ENCODE measurements around the gene ZC3H15.
"Not testable (repeated sequence)": the region's sequence is repeated elsewhere in the genome, so short reads cannot be mapped to it uniquely, and the experiment has no call there.

Gene ZC3H15

DNA sequence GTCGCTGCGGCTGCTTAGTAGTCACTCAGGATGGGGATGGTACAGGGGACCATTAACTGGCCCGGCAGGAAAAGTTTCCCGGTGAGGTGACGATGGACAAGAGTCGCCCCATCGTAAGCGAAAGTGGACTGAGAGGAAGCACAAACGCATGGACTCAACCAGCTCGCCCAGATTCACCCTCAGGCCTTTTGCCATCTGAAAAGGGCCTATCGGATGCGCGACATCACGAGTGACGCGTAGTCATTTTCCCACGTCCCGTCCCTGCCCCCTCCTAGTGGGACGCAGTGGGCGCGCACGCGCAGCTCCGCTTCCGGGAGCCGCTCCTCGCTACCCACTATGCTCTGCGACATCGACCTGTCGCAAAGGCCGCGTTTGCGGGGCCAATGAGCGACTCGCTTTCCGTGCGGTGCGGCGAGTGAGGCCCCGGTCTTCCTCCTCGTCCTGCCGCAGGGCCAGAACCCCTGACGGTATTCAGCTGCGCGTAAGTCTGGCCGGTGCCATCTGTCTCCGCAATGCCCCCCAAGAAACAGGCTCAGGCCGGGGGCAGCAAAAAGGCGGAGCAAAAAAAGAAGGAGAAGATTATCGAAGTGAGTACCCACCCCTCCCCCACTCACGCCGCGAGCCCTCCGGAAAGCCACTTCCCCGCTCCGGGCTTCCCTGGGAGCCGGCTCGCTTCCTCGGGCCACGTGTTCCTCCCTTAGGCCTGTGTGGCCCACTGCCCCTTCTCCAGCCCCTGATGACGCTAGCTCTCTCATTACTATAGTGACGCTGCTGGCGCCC is at the start of gene ZC3H15:
ZC3H15 (plus strand) TSS at position 390 of the 780 bp plus-strand sequence; CDS start at position 513, 123 bp downstream.
- Histone ChIP-seq H3K27me3 (ENCODE audit: control insufficient read depth, insufficient read depth, low read length) (no peaks in the 10 kb centered on the region), H3K9ac (ENCODE audit: low read depth, low read length) (peak within 1 kb of the TSS; percentile 92), H3K9me3 (ENCODE audit: control insufficient read depth, insufficient read depth, low read length) (no peaks in the 10 kb centered on the region), H3K4me1 (ENCODE audit: control insufficient read depth, insufficient read depth, low read length) (no peaks in the 10 kb centered on the region), H3K4me3 (ENCODE audit: low read depth, low read length) (peak within 1 kb of the TSS; percentile 93), H3K36me3 (ENCODE audit: control insufficient read depth, insufficient read depth, low read length) (no peaks in the 10 kb centered on the region)

GRCh38 chr2:186437719-186438118 is 48.3 kb upstream of the ZC3H15 start:
- Histone ChIP-seq H3K36me3 (ENCODE audit: control insufficient read depth, insufficient read depth, low read length) (no peaks in the 10 kb centered on the region), H3K27me3 (ENCODE audit: control insufficient read depth, insufficient read depth, low read length) (no peaks in the 10 kb centered on the region), H3K9me3 (ENCODE audit: control insufficient read depth, insufficient read depth, low read length) (peaks cover 7% of the 10 kb centered on the region), H3K4me3 (ENCODE audit: low read depth, low read length) (no peak overlapping the region), H3K9ac (ENCODE audit: low read depth, low read length) (no peak overlapping the region), H3K4me1 (ENCODE audit: control insufficient read depth, insufficient read depth, low read length) (no peaks in the 10 kb centered on the region)

DNA sequence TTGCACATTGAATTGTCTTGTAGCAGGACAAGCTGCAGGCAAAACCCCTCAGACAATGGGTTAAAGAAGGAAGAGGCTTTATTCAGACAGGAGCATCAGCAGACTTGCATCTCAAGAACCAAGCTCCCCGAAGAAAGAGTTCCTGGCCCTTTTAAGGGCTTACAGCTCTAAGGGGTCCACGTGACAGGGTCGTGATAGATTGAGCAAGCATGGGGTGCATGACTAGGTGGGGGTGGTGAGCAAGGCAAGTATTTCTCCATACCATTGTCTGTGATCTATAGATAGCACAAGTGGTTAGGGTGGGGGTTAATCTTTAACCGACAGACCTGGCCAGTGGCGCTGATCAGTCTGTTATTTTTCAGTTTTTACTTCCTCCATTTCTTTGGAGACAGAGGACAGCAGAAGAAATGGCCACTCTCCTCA is 46.4 kb upstream of the ZC3H15 start:
- H3K4me3 ChIP-seq (ENCODE audit: low read depth, low read length); H3K9ac ChIP-seq (ENCODE audit: low read depth, low read length); H3K9me3 ChIP-seq (ENCODE audit: control insufficient read depth, insufficient read depth, low read length); H3K27me3 ChIP-seq (ENCODE audit: control insufficient read depth, insufficient read depth, low read length); H3K36me3 ChIP-seq (ENCODE audit: control insufficient read depth, insufficient read depth, low read length); H3K4me1 ChIP-seq (ENCODE audit: control insufficient read depth, insufficient read depth, low read length): not testable (repeated sequence)

DNA sequence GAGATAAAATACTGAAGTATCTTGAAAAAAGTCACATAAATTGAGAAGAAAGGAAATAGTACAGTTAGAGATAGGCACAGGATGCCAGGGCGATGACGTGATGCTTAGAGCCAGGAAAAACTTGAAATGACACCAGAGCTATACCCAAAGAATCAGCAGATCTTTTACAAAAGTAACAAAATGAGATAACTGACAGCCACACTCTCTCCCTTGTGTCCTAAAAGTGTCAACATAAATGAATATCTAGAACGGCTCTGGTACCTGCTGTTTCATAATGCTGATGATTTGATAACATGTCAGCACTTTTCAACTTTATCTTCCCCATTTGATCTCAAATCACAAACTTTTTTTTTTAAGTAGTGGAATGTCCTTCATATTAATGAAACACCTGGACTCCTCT is 45.6 kb upstream of the ZC3H15 start:
- no peak overlapping the region for H3K9ac ChIP-seq (ENCODE audit: low read depth, low read length)
- peaks cover 7% of the 10 kb centered on the region for H3K9me3 ChIP-seq (ENCODE audit: control insufficient read depth, insufficient read depth, low read length)
- H3K27me3 ChIP-seq (ENCODE audit: control insufficient read depth, insufficient read depth, low read length), result no peaks in the 10 kb centered on the region
- H3K4me3 ChIP-seq (ENCODE audit: low read depth, low read length), result no peak overlapping the region
- no peaks in the 10 kb centered on the region for H3K4me1 ChIP-seq (ENCODE audit: control insufficient read depth, insufficient read depth, low read length)
- H3K36me3 ChIP-seq (ENCODE audit: control insufficient read depth, insufficient read depth, low read length), result no peaks in the 10 kb centered on the region

- H3K4me3 ChIP-seq (ENCODE audit: low read depth, low read length), result no peak overlapping the region
- no peaks in the 10 kb centered on the region for H3K36me3 ChIP-seq (ENCODE audit: control insufficient read depth, insufficient read depth, low read length)
- no peak overlapping the region for H3K9ac ChIP-seq (ENCODE audit: low read depth, low read length)
- no peaks in the 10 kb centered on the region for H3K27me3 ChIP-seq (ENCODE audit: control insufficient read depth, insufficient read depth, low read length)
- H3K9me3 ChIP-seq (ENCODE audit: control insufficient read depth, insufficient read depth, low read length), result peaks cover 5% of the 10 kb centered on the region
- H3K4me1 ChIP-seq (ENCODE audit: control insufficient read depth, insufficient read depth, low read length), result no peaks in the 10 kb centered on the region
These were observed 43.2 kb upstream of the ZC3H15 start for GRCh38 chr2:186442885-186443284.

GRCh38 chr2:186443851-186444250 is 42.2 kb upstream of the ZC3H15 start:
- no peaks in the 10 kb centered on the region for H3K36me3 ChIP-seq (ENCODE audit: control insufficient read depth, insufficient read depth, low read length)
- no peak overlapping the region for H3K9ac ChIP-seq (ENCODE audit: low read depth, low read length)
- H3K4me1 ChIP-seq (ENCODE audit: control insufficient read depth, insufficient read depth, low read length), result no peaks in the 10 kb centered on the region
- H3K4me3 ChIP-seq (ENCODE audit: low read depth, low read length), result no peak overlapping the region
- H3K27me3 ChIP-seq (ENCODE audit: control insufficient read depth, insufficient read depth, low read length), result no peaks in the 10 kb centered on the region
- no peaks in the 10 kb centered on the region for H3K9me3 ChIP-seq (ENCODE audit: control insufficient read depth, insufficient read depth, low read length)

DNA sequence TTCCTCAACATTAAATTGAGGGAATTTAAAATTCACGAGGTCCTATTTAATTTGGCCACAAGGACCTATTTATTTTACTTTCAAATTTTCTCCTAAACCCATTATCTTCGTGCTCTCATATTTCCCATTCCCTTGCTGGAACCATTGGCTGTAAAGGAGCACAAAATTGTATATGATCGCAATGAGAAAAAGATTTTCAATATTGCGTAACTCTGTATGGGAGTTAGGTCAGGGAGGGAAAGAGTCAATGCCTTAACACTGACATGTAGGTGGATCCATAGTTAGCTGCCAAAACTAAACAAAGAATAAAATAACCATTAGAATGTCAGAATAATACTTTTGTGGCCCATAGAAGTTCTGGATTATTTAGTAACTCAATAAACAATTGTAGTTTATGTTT is 40.6 kb upstream of the ZC3H15 start:
- Histone ChIP-seq H3K9ac (ENCODE audit: low read depth, low read length) (no peak overlapping the region), H3K36me3 (ENCODE audit: control insufficient read depth, insufficient read depth, low read length) (no peaks in the 10 kb centered on the region), H3K27me3 (ENCODE audit: control insufficient read depth, insufficient read depth, low read length) (no peaks in the 10 kb centered on the region), H3K4me3 (ENCODE audit: low read depth, low read length) (no peak overlapping the region), H3K9me3 (ENCODE audit: control insufficient read depth, insufficient read depth, low read length) (no peaks in the 10 kb centered on the region), H3K4me1 (ENCODE audit: control insufficient read depth, insufficient read depth, low read length) (no peaks in the 10 kb centered on the region)

GRCh38 chr2:186455613-186456012 is 30.4 kb upstream of the ZC3H15 start:
- no peaks in the 10 kb centered on the region for H3K9me3 ChIP-seq (ENCODE audit: control insufficient read depth, insufficient read depth, low read length)
- H3K4me3 ChIP-seq (ENCODE audit: low read depth, low read length), result no peak overlapping the region
- no peaks in the 10 kb centered on the region for H3K27me3 ChIP-seq (ENCODE audit: control insufficient read depth, insufficient read depth, low read length)
- no peak overlapping the region for H3K9ac ChIP-seq (ENCODE audit: low read depth, low read length)
- no peaks in the 10 kb centered on the region for H3K36me3 ChIP-seq (ENCODE audit: control insufficient read depth, insufficient read depth, low read length)
- H3K4me1 ChIP-seq (ENCODE audit: control insufficient read depth, insufficient read depth, low read length), result no peaks in the 10 kb centered on the region

- H3K4me1 ChIP-seq (ENCODE audit: control insufficient read depth, insufficient read depth, low read length), result no peaks in the 10 kb centered on the region
- H3K27me3 ChIP-seq (ENCODE audit: control insufficient read depth, insufficient read depth, low read length), result no peaks in the 10 kb centered on the region
- no peak overlapping the region for H3K4me3 ChIP-seq (ENCODE audit: low read depth, low read length)
- H3K9me3 ChIP-seq (ENCODE audit: control insufficient read depth, insufficient read depth, low read length), result no peaks in the 10 kb centered on the region
- no peaks in the 10 kb centered on the region for H3K36me3 ChIP-seq (ENCODE audit: control insufficient read depth, insufficient read depth, low read length)
- no peak overlapping the region for H3K9ac ChIP-seq (ENCODE audit: low read depth, low read length)
These were observed 29.1 kb upstream of the ZC3H15 start for GRCh38 chr2:186456941-186457340.

DNA sequence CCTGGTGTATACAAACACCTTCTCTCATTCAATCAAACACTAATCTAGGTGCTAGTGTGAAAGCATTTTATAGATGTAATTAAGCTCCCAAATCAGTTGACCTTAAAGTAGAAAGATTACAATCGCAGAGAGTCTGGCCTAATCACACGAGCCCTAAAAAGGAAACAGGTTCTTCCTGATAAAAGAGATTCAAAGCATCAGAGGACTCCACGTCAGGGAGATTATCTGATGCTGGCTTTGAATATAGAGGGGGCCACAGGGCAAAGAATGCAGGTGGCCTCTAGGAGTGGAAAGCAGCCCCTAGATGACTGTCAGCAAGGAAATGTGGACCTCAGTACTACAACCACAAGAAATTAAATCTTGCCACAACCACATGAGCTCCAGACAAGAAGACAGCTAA is 28.2 kb upstream of the ZC3H15 start:
- H3K4me3 ChIP-seq (ENCODE audit: low read depth, low read length), result no peak overlapping the region
- H3K27me3 ChIP-seq (ENCODE audit: control insufficient read depth, insufficient read depth, low read length), result no peaks in the 10 kb centered on the region
- no peak overlapping the region for H3K9ac ChIP-seq (ENCODE audit: low read depth, low read length)
- H3K9me3 ChIP-seq (ENCODE audit: control insufficient read depth, insufficient read depth, low read length), result no peaks in the 10 kb centered on the region
- no peaks in the 10 kb centered on the region for H3K36me3 ChIP-seq (ENCODE audit: control insufficient read depth, insufficient read depth, low read length)
- no peaks in the 10 kb centered on the region for H3K4me1 ChIP-seq (ENCODE audit: control insufficient read depth, insufficient read depth, low read length)

GRCh38 chr2:186459009-186459408 is 27.1 kb upstream of the ZC3H15 start:
- Histone ChIP-seq H3K4me1 (ENCODE audit: control insufficient read depth, insufficient read depth, low read length) (no peaks in the 10 kb centered on the region), H3K27me3 (ENCODE audit: control insufficient read depth, insufficient read depth, low read length) (no peaks in the 10 kb centered on the region), H3K9me3 (ENCODE audit: control insufficient read depth, insufficient read depth, low read length) (no peaks in the 10 kb centered on the region), H3K9ac (ENCODE audit: low read depth, low read length) (no peak overlapping the region), H3K36me3 (ENCODE audit: control insufficient read depth, insufficient read depth, low read length) (no peaks in the 10 kb centered on the region), H3K4me3 (ENCODE audit: low read depth, low read length) (no peak overlapping the region)

GRCh38 chr2:186460465-186460864 is 25.6 kb upstream of the ZC3H15 start:
- H3K27me3 ChIP-seq (ENCODE audit: control insufficient read depth, insufficient read depth, low read length), result no peaks in the 10 kb centered on the region
- no peaks in the 10 kb centered on the region for H3K4me1 ChIP-seq (ENCODE audit: control insufficient read depth, insufficient read depth, low read length)
- H3K9ac ChIP-seq (ENCODE audit: low read depth, low read length), result no peak overlapping the region
- no peaks in the 10 kb centered on the region for H3K9me3 ChIP-seq (ENCODE audit: control insufficient read depth, insufficient read depth, low read length)
- H3K4me3 ChIP-seq (ENCODE audit: low read depth, low read length), result no peak overlapping the region
- H3K36me3 ChIP-seq (ENCODE audit: control insufficient read depth, insufficient read depth, low read length), result no peaks in the 10 kb centered on the region

Measured in iPS-15b (cell line).